ENCODE data around the gene UCHL3. TPM values are rescaled to one million over a fixed set of nuclear protein-coding genes. Genes with fewer than 3 reads are reported as not detected.

UCHL3 gene
- total and polyA plus RNA-seq, 2 of the 4 experiments (the other 2 are of a cell fraction): 63.8 to 68.3 TPM

GRCh38 chr13:75610466-75610865 is 60.9 kb downstream of the UCHL3 start:
- H3K14ac ChIP-seq (replicated peaks; ENCODE audit: low read depth, low read length): no peak overlapping the region
- intact Hi-C loops (cut with micrococcal nuclease): no loop called here
- no peak overlapping the region for H3K56ac ChIP-seq (ENCODE audit: extremely low read depth, insufficient read depth, low read length)
- no peak overlapping the region for H4K5ac ChIP-seq (ENCODE audit: low read depth, low read length)
- no peak overlapping the region for H2AFZ ChIP-seq (replicated peaks; ENCODE audit: low read length, poor library complexity)
- ChIA-PET POLR2A (ENCODE audit: unreplicated experiment) (no interaction called here), CTCF (no interaction called here)
- H3K4me1 ChIP-seq (ENCODE audit: control insufficient read depth, insufficient read depth, low read length): no peaks in the 10 kb centered on the region
- no TSS peak for BruUV-seq (replicated peaks)
- no peak for DNase-seq
- dilution Hi-C loops (cut with HindIII; ENCODE audit: low sequenced_read_pairs, unreplicated experiment): no loop called here
- in situ Hi-C loops (cut with MboI; ENCODE audit: low sequenced_read_pairs): no loop called here
- no peak overlapping the region for H3K18ac ChIP-seq (ENCODE audit: low read depth, low read length)
- H3K9ac ChIP-seq (ENCODE audit: low read depth, low read length): no peak overlapping the region
- H2AK9ac ChIP-seq (replicated peaks; ENCODE audit: low read depth, low read length, poor library complexity): no peak overlapping the region
- H3K27me3 ChIP-seq (ENCODE audit: control insufficient read depth, insufficient read depth, low read length): no peaks in the 10 kb centered on the region
- no peaks in the 10 kb centered on the region for H4K20me1 ChIP-seq (ENCODE audit: insufficient read depth, low read length)
- H2BK20ac ChIP-seq (ENCODE audit: low read depth, low read length): no peak overlapping the region
- TF ChIP-seq CEBPB (IDR thresholded peaks at IDR 0.05; ENCODE audit: low read depth, low read length): no peak
- ATAC-seq (ENCODE audit: low read depth): no peak
- H4K91ac ChIP-seq (ENCODE audit: insufficient read depth, low read depth, low read length): no peak overlapping the region
- H3K9me3 ChIP-seq (ENCODE audit: control insufficient read depth, insufficient read depth, low read length): no peaks in the 10 kb centered on the region
- no peak overlapping the region for H3K4ac ChIP-seq (ENCODE audit: low read depth, low read length)
- H3K79me1 ChIP-seq (ENCODE audit: low read depth in 1 of 2, low read length in 2 of 2): no peaks in the 10 kb centered on the region
- H3K4me3 ChIP-seq (ENCODE audit: insufficient read depth, low read depth, low read length): no peak overlapping the region
- H3K23ac ChIP-seq (ENCODE audit: low read depth, low read length): no peak overlapping the region
- no peak overlapping the region for H3K27ac ChIP-seq (ENCODE audit: insufficient read depth, low read length)
- H3K4me2 ChIP-seq (ENCODE audit: low read depth, low read length): no peak overlapping the region
- no peaks in the 10 kb centered on the region for H3K9me1 ChIP-seq (ENCODE audit: insufficient read depth, low read length)
- no peak overlapping the region for H4K8ac ChIP-seq (ENCODE audit: low read depth in 2 of 2, low read length in 2 of 2)
- no peaks in the 10 kb centered on the region for H3K36me3 ChIP-seq (ENCODE audit: control insufficient read depth, insufficient read depth, low read length)
- H2BK5ac ChIP-seq (ENCODE audit: low read depth, low read length, poor library complexity, severe bottlenecking): no peak overlapping the region
- H2AK5ac ChIP-seq (ENCODE audit: low read depth, low read length): no peak overlapping the region
- H2BK120ac ChIP-seq (ENCODE audit: low read depth, low read length): no peak overlapping the region
- H2BK15ac ChIP-seq (ENCODE audit: low read depth, low read length): no peak overlapping the region
